SKM-1 treated with dmso at 0.1 percent for 144 hours (cell line): ENCODE results near the gene SLC4A8.

Source experiments
- DNase-seq: peaks from one replicate; lab custom pipeline; 2025; ENCODE audit not compliant: unreplicated experiment; lab: John Stamatoyannopoulos, UW

Gene SLC4A8

DNA sequence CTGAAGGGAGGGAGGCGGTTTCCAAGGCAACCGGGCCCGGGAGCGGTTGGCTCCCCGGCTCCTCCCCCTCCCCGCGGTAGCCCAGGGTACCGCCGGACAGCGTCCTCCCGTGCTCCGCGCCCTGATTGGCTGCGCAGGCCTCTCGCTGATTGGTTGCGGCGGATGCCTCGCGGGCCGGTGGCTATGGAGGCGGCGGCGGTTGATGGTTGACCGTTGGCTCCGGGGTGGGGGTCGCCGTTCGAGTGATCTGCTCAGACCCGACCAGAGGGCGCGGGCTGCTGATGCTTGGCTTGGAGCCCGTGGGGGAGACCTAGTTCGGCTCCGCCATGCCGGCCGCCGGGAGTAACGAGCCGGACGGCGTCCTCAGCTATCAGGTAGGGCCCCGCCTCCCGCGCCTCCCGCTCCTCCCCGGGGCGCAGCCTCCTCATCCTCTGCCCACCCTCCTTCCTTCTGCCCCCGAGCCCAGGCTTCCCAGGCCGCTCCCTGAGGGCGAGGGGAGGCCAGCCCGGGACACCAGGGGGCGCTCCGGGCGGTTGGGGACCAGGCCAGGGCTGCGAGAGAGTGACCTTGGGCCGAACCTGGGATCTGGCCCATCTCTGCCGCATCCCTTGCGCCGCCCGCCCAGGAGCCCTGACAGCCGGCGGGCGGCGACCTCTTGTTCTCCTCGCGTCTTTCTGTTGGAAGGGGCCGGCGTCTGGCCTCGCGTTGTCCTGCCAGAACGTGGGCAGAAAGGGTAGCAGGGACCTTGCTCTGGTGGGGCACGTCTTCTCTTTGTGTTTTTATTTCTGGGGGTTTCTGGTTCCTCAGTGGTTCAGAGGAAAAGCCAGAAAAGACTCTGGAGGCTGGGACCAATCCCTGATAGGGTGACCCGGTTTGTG lies at the start of gene SLC4A8:
SLC4A8 (plus strand) TSS at position 170 of the 878 bp plus-strand sequence; CDS start at position 327, 157 bp downstream.
- DNase-seq = peak; percentile 22

DNA sequence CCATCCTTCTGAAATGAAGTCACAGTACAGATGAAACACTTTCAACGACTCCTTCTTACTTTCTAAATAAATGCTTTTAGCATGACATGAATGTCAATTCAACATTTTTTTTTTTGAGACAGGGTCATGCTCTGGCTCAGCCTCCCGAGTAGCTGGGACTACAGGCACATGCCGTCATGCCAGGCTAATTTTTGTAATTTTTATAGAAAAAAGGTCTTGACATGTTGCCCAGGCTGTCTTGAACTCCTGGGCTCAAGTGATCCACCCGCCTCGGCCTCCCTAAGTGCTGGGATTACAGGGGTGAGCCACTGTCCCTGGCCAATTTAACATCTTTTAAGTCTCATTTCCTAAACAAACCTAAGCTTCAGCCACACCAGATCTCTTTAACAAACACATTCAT lies 49.8 kb upstream of the SLC4A8 start:
- DNase-seq = no peak

DNA sequence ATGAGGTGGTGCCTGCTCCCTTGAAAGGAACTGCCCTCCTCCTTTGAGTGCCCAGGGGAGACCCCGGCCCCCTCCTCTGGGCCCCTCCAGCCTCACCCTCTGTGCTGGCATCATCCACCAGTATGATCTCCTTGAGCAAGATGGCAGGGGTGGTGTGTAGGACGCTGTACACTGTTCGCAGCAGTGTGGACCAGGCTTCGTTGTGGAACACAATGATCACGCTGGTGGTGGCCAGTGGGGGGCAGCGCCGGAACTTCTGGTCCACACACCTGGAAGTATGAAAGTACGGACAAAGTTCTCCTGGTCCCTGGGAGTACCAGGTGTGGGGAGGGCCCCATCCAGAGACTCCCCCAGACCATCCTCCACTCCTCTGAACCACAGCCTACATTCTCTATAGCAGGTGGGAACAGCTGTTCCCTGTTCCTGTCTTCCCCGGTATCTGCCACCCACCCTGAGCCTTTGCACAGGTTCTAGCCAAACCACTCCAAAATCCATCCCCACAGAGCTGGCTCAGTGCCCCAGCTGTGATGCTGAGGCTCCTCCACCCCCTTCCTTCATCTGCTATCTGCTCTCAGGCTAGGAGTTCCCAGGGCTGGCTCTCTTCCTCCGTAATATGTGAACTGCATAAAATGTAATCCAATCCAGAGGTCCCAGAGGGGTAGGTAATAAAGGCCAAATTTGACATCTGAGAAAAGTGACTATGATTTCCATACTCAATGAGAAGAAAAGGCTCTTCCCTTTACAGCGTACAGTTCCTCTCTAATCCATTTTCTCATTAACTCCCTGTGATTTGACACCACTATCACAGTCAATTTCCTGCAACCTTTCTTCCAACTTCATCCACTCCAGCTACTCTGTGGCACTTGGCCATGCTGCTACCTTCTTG lies 47.3 kb upstream of the SLC4A8 start:
- DNase-seq = no peak

DNA sequence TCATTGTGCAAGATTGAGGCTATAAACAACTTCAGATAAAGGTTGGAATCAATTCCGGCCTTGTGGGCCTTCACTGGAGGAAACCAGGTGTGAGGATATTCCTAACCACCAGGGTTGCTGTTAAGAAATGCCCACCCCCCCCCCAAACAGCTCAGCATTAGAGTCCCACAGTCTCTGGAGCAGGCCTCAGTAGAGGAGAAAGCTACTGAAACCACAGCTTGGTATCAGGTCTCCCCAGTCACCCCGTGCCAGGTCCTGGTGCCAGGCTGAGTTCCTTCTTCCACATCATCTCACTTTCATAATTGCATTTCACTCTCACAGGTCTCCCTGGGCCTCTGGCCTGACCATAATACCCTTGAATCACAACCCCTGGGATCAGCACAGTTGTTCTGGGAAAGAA lies 45.9 kb upstream of the SLC4A8 start:
- DNase-seq = no peak

DNA sequence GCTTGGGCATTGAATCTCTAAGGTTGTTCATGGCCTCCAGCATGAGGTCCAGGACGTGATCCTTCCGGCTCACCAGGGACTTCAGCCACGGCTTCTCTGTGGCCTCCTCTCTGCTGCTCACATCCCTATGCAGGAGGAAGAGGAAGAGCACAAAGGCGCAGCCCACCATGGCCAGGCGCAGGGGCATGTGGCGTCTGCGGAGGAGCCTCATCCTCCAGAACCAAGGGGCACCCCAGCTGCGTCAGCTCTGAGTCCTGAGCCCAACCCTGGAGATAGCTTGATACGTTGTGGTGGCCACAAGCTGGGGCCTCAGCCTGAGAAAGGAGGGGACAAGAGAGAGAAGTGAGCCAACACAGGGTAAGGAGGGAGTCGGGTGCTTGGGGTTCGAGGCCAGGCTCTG lies 45.1 kb upstream of the SLC4A8 start:
- DNase-seq = no peak

DNA sequence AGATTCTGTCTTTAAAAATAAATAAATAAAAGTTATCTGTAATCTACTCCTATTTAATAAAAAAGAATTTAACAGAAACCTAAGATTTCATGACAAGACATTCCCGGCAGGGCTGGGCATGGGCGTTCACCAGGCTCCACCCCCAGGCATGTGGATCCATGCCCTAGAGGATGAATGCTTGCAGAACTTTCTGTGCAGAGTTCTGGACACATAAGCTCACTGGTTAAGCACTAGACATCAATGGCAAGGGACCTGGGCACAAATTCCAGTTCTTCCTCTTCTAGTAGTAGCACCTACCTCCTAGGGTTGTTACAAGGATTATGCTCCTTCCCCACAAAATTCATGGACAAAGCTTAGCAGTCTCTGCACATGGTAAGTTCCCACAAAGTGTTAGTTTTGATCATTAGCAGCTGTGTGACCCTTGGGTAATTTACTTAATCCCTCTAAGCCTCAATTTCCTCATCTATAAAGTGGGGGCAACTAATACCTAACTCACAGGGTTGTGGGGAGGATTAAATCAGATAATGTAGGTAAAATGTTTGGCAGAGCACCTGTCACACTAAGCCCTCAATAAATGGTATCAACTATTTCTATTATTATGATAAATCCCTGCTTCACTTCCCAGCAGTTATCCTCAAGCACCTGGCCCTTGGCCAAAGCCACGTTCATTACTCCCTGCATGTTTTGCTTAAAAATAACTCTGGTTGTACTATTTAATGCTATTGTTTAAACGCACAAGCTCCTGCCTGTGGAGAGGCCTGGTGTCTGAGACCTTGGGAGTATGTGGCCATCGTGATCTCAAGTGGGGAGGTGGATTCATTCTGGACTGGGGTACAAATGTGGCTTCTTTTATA lies 43.2 kb upstream of the SLC4A8 start:
- no peak for DNase-seq

DNA sequence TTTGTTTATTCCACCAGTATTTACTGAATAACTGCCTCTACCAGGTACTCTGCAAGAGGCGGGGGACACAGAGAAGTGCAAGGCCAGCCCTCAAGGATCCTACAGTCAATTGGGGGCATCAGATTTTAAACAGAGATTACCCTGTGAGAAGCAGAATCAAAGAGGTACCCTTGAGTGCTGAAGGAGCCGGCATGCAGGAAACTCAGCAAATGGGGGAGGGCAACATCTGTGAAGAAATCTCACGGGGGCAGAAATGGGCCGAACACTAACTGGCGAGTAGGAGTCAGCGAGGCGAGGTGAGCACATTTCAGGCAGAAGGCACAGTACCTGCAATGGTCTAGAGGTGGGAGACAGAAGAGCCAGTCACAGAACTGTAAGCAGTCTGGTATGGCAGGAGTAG lies 42.5 kb upstream of the SLC4A8 start:
- no peak for DNase-seq

DNA sequence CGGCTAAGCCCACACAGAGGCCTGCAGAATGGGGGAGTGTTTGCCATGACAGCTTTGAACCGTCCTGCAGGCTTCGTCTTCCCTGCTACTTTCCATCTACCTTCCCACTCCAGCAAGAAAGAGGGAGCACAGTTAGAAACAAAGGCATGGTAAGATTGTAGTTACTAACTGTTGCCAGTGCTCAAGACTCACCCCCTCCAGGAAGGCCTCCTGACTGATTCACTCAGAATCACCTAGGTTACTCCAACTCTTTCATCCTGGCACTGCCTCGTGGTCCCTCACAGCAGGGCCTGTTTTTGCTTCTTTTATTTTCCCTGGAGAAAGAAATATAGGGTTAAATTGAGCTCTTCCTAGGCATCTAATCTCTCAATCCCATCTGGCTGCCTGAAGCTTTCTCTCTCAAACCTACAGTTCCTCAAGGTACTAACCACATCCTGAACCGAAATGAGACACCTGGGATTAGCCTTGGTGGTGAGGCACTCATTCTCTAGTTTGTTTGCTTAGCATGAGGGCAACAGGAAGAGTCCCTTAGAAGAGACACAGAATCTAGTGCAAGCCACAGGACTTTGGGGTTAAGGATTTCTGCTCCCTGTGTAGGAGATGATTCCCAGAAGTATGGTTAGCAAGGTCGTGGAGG lies 41.2 kb upstream of the SLC4A8 start:
- no peak for DNase-seq

DNA sequence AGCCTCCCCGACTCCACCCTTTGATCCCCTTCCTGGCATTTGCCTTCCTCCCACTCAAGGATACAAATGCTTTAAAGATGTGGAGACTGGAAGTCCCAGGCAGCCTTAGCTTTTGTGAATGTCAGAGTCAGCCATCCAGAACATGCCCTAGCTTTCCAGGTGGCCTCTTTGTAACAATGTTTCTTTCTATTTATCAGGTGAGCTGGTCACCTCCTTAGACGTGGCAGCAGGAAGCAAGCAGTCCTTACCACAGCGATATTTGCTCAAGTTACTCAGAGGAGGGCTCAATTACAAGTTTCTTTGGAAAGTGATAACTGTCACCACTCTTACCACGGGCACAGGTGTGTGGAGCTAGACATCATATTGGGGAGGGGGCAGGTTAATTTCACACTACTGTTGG lies 38.3 kb upstream of the SLC4A8 start:
- DNase-seq = no peak

DNA sequence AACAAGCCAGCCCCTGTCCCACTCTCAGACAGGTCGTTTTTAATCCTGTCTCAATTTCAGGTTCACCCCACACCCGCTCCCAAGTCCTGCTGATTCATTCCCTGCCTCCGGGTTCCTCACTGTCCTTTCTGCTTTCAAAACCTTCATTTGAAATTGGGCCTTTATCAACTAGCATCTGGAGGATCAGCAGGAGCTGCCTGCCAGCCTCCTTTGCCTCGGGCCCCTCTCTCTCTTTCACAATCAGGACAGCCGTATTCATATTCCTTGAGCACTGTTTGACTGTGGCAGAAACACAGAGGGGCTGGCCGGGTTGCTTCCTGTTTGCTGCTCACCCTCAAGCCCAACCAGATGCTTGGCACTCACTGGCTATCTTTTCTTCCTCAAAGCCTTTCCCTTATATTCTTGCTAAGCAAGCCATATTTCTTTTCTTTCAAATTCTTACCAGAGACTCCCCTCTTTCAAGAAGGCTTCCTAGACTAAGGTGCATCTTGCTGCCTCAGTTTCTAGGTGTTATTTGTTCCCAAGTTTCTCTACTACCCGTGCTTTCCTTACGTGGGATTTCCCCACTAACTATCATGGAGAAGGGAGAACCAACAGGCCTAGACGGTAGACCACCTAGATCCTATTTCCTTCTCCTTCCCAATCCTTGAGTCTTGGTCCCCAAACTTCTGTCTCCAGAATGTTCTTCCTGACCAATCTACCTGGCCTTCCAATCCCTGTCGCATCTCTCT lies 36.4 kb upstream of the SLC4A8 start:
- peak; percentile 33 for DNase-seq

DNA sequence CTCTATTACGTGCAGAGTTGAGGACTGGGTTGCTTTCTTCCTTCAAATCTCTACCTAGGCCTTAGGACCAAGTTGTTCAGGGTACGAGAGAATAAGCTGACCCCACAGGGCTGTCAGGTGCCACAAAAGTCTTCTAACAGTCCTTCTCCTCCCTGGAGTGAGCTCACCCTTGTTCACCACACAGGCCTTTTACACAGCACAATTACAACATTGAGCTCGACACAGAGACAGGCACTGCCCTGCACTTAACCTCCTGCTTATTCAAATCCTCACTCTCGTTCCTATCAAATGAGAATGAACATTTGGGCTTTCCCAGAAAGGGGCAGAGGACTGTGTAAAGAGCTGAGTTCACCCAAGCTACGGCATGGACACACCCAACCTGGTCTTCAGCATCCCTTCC lies 35.8 kb upstream of the SLC4A8 start:
- no peak for DNase-seq

DNA sequence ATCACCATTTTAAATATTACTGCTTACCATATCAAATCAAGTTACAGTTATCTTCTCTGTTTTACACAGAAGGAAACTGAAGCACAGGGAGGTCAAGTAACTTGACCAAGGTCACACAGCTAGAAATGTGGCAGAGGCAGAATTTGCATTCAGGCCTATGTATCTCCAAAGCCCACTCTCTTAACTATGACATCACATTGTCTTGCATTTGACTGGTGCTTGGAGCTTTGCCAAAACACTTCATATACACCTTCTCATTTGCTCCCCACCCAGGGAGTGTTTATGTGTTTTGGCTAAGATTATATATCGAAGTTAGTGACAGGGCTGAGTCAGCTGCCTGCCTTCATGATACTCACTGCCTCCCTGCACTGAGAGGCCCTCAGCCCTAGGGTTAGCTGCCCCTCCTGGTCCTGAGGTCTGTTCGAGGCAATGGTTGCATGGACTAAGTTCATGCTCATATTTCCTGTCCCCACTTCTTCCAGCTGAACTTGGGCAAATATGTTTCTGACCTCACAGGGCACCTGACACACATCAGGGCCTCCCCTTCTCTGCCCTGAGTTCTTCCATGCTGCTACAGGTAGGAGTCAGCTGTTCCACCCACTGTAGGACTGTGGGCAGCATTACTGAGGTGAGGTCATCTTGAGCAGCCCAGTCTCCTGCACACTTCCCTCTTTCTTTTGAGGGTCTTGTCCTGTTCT lies 35.2 kb upstream of the SLC4A8 start:
- no peak for DNase-seq

DNA sequence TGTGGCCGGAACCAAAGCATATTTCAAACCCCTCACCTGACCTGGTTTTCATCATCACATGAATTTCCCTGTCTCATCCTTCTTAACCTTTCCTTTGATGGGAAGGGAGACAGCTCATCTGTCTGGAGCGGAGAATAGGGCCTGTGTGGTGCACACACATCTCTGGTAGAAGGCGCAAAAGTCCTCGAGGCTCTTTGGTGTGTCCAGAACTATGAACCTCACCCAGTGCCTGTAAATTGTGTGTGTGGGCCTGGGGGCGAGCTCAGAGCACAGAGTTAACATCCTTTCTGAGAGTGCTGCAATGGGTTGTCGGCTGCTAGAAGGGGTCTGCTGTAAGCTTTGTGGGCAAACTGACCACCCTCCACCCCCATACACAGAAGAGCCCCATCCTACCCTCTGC lies 34.2 kb upstream of the SLC4A8 start:
- no peak for DNase-seq

DNA sequence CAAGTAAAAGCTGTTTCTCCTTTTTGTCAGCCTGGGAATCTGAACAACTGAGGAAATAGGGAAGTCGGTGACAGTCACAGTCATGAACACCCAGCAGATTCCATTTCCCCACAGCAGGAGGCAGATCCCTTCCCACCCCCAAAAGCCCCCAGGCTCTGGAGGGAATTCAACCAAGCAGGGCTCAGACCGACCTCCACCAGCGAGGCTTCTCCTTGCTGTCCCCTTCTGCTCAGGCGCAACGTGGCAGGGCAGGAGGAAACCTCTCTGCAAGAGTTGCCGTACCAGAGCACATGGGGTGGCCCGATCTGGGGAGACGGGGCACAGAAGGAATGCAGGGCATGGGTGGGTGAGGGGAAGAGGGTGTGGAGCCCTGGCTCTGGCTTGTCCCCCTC lies 33.7 kb upstream of the SLC4A8 start:
- DNase-seq = peak; percentile 62

DNA sequence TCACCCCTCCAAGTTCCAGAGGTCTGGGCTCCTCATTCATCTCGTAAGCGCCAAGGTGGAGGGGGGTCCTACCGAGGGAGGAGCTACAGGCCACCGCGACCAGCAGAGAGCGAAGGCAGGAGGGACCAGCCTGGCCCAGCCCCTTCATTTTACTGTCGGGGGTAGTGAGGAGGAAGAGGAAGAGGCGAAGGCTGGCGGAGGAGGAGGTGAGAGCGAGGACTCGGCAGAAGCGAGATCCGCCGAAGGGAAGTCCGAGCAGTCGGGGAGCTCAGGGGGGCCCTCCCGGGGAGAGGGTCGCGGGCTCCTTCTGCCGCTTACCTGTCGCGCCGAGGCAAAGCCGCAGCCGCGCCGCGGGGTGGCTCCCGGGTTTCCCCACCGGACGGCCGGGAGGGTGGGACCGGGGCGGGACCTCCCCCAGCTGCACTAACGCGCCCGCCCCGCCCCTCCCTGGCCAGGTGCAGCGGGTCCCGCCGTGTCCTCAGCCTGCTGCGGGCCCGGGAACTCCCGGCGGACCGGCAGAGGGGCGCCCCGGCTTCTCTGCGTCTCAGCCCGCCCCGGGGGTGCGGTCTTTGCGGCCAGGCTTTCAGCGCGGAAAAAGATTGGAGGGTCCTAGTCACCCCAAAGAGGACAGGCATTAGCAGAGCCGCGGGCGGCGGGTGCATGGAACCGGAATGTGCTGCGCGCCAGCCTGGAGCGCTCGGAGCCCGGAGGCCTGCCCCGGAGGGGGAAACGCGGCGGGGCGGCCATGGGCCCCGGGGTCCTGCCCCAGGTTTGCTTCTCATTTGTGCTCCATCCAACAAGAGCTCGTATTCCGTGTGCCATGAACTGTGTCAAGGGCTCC lies 33.1 kb upstream of the SLC4A8 start, which contains the start of gene GALNT6:
GALNT6 (minus strand) TSS at position 124 of the 841 bp plus-strand sequence. CDS start 11,625 bp downstream, outside the sequence.
- DNase-seq = peak; percentile 62

DNA sequence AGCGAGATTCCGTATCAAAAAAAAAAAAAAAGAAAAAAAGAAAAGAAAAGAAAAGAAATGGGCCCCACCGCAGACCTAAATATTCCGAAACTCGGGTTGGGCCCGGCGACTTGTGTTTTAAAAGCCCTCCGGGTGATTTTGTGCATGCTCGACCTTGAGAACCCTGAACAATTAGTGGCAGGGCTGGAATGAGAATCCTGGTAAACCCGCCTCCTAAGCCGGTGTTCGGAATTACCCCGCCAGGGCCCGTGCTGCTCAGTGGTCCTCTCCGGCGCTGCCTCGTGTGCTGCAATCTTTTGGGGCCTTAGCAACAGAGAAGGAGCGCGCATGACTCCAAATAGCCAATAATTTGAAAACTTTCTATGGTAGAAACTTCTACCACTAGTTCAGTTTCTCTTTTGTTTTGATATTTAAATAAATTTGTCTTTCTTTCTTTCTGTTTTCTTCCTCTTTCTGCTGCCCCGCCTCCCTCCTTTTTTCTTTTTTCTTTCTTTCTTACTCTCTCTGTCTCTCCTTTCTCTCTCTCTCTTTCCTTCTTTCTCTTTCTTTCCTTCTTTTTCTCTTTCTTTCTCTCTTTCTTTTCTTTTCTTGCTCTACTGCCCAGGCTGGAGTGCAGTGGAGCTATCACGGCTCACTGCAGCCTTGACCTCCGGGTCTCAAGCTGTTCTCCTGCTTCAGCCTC lies 31.9 kb upstream of the SLC4A8 start:
- DNase-seq = no peak

DNA sequence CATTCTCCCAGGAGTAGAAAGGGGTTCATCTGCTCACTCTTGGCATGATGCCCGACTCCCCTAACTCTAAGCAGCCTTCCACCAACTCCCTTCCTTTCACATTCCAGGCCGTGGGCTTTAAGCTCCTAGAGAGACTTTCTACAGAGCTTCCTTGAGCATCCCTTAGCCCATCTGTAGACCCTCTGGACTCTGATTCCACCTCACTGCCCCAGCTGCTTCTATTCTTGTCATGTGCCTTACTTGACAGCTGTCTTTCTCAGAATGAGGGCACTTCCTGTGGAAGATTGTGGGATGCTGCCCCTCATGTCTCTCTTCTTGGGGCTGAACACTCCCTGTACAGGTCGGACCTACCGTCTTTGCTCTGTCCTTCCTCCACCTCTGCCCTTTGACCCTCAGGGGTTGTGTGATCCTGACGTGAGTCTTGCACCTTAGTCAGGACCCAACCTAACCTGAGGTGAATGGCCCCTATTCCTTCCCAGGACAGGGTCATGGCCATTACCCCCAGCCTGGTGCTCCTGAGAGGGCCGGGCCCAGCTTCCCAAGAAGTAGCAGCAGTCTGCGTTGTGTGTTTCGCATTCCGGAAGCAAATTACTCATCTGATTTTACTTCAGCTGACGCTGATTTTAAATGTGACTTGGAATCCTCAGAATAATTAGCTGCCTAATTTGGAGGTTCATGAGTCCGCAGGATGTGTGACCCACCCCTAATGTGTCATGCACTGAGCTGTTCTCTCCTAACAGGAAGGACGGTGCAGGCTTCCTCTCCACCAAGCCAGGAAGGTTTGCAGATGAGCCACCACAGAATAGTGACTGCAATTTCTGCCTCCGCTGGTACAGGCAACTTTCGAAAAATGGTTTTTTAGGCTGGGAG lies 30.7 kb upstream of the SLC4A8 start:
- DNase-seq = no peak
